ENCODE measurements around the gene MIPEP.

DNA sequence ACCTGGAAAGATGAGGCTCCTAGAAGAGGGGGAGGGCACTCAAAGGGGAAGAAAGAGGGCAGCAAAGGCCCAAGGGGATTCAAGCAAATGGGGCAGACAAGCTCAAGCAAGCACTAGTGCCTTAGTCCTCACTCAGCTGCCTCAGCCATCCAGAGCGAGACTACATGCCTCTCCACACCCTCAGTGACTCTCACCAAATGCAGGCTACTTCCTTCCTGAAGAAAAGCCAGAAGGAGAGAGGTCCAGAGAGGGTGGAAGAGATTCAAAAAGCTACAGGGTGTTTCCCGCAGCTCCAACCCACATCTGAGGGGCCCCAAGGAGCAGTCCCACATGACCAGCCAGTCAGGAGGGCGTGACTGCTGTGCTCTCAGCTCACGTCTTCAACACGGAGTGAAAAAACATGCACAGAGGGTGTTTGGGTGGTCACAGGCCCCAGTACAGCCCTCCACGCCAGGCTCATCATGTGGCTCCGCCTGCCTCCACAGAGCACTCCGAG, 40.5 kb downstream of the MIPEP start:
- TF ChIP-seq, protein P1, sequence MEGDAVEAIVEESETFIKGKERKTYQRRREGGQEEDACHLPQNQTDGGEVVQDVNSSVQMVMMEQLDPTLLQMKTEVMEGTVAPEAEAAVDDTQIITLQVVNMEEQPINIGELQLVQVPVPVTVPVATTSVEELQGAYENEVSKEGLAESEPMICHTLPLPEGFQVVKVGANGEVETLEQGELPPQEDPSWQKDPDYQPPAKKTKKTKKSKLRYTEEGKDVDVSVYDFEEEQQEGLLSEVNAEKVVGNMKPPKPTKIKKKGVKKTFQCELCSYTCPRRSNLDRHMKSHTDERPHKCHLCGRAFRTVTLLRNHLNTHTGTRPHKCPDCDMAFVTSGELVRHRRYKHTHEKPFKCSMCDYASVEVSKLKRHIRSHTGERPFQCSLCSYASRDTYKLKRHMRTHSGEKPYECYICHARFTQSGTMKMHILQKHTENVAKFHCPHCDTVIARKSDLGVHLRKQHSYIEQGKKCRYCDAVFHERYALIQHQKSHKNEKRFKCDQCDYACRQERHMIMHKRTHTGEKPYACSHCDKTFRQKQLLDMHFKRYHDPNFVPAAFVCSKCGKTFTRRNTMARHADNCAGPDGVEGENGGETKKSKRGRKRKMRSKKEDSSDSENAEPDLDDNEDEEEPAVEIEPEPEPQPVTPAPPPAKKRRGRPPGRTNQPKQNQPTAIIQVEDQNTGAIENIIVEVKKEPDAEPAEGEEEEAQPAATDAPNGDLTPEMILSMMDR (IDR thresholded peaks at IDR 0.05): no peak
- TF ChIP-seq POLR2A (IDR thresholded peaks at IDR 0.05): no peak

All from esophagus squamous epithelium (tissue), 4 donors.